Measurements from ENCODE around the gene SUN3.

Gene SUN3

DNA sequence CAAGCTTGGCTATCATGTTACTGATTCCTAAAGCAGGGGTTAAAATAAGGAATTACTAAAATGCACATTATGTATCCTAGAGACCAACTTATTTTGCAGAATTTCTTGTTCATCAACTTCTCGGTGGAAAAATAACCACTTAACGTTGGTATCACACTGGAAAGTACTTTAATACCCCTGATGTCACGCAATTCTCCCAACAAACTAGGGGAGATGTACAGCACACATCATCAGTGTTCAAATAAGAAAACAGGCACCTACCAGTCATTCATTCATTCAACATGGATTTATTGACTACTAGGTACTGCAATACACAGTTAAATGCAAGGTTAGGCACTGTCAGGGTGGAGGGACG lies 50.1 kb downstream of the SUN3 start:
- no peak for DNase-seq (ENCODE audit: low spot score)

DNA sequence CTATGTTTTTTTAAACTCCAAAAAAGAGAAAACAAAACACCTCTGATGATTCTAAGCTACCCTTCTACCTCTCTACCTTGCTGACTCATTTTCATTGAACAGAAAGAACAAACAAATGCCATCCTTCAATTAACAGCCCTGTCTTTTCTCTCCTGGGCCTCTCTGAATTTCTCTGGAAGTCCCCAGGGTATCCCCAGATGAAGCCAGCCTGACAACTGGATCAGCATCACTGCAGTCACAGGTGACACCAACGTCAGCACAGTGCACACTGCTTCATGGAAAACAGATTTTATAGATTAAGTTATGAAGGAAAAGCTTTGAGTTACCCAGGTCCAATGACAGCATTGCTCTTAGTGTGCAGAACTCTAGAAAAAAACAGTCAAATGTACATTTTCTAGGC lies 55.2 kb downstream of the SUN3 start:
- DNase-seq (ENCODE audit: low spot score), result no peak

DNA sequence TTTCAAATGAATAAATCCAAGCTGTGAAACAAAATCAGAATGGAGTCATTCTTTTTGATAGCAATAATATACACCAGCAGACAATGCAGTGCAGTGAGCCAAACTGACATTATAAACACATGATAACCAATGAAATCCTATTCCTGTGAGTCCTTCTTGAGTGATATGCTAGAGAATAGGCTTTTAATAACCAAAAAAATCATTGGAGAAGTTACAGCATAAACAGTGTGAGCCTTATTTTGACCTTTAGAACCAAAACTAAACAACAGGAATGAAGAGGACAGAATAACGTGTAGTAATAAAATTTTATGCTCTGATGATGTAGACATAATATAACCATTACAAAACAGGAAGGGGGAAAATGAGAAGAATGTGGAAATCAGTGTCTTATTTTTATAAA lies 58.1 kb downstream of the SUN3 start:
- no peak for DNase-seq (ENCODE audit: low spot score)

DNA sequence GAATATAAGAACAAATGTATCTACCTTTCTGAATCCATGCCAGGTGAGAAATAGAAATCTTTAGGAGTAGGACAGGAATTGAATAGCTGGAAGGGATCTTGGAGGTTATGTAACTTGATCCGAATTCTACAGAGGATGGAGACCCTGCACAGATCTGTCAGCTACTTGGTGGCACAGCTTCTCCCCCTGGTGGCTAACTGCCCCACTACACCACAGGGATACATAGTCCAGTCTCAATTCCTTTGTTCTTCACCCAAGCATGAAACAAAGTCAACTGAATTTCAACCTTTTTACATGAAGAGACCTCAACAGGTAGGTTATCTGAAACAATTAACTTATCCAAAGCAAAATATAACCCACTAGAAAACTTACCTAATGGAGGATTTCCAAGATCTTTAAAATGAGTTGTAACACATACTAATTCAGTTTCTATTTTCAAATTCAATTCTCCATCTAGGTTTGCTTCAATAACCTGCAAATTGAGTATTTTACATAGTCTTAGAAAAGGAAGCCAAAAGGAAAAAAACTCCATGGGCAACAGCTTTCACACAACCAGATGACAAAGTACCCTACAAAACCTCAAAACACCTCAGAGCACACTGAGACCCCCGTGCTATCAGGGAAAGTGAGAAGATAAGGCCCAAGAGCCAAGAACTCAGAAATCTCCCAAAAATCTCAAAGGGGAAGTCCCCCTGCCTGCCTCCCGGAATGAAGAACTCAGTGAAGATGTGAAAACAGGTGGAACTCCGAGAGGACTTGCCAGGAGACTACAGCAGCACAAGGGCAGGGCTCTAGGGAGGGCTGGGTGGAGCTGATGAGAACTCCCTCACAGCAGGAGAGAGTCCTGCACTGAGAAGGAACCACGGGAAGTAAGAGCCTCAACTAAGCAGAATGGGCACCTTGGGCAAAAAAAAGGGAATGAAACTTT lies 59.8 kb downstream of the SUN3 start:
- peak; percentile 37 for DNase-seq (ENCODE audit: low spot score)

DNA sequence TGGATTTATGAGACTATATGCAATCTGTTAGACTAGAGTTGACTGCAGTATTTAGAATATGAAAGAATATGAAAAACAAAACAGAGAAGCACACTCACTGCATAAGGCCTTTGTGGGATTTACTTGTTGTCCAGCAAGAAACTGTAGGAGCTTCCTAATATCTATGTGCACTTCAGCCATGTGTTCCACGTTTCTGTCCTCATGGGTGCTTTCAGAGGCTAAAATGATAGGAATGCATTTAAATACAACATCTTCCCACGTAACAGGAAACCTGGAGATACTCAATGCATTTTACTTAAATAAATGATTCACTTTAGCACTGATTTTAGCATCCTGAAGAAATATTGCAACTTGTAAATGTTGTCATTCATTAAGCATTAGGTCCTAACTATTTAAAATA lies 61.2 kb downstream of the SUN3 start:
- DNase-seq (ENCODE audit: low spot score), result no peak

DNA sequence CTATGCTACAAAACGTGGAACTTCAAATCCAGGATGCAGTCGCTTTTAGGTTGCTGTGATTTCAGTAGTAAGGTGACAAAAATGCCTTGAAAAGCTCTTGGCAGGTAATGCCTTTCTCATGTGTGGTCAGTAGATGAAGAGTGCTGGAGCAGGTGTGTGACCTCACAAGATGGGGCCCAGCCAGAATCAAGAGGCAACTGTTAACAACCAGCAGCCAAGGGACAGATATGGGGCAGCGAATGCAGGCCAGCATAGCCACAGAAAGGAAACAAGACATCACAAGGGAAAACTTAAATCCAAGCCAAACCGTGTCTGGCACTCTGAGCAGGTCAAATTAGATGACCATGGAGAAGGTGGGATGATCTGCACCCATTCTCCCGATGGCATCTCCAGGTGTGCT lies 61.8 kb downstream of the SUN3 start:
- no peak for DNase-seq (ENCODE audit: low spot score)

DNA sequence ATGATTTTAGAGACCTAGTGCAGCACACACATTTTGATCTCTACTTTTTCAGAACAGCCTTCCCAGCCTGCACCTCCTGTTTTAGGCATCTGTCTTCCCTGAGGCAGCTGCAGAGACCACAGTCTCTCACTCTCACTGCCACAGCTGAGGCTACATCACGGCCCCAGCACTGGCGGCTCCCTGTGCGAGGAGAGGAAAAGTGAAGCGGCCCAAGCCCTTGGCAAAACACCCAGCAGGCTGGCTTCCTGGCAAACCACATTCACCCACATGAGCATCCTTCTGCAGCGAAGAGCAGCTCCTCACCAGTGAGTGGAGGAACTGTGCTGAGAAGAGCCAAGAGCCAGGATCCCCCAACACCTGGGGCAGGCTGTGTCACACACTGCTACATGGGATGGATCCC lies 63.5 kb downstream of the SUN3 start:
- DNase-seq (ENCODE audit: low spot score), result no peak

DNA sequence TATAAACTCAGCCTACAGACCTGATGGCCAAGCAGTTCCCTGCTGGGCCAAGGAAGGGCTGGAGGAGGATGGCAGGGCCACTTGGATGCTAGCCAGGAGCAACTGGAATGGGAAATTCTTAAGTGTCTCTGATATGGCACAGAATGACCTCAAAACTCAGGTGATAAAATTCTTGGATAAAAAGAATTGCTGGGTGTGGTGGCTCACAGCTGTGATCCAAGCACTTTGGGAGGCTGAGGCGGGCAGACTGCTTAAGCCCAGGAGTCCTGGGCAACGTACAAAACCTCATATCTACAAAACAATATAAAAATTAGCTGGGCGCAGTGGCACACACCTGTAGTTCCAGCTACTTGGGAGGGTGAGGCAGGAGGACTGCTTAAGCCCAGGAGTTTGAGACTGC lies 66.6 kb downstream of the SUN3 start:
- no peak for DNase-seq (ENCODE audit: low spot score)

DNA sequence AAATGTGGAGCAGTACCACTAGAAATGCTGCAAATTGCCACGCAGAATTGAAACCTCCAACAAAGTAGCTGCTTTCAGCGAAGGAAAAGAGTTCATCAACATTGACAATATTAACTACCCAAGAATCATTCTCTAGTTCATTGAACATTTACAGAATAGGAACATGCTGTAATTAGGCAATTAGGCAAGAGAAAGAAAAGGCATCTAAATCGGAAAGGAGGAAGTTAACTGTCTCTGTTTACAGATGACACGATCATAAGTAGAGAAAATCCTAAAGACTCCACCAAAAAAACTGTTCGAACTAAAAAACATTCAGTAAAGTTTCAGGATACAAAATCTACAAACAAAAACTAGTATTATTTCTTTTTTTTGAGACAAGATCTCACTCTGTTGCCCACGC lies 71.8 kb downstream of the SUN3 start:
- DNase-seq (ENCODE audit: low spot score), result no peak

DNA sequence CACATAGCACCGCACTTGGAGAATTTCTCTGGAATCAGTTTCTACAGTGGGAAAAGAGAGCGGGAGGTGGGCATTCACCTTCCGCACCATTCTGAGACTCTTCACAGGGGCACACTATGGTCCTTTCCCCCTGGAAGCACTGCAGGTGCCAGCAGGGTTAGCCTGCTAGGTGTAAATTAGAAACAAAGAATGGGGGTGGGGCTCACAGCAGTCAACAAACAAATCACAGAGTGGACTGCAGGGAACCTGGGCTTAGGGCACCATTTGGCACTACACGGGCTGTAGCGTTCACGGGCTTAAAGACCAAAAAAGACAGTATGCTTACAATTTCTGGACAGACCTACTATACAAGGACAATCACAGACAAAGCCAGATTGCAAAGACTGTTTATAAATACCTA lies 72.7 kb downstream of the SUN3 start:
- no peak for DNase-seq (ENCODE audit: low spot score)

DNA sequence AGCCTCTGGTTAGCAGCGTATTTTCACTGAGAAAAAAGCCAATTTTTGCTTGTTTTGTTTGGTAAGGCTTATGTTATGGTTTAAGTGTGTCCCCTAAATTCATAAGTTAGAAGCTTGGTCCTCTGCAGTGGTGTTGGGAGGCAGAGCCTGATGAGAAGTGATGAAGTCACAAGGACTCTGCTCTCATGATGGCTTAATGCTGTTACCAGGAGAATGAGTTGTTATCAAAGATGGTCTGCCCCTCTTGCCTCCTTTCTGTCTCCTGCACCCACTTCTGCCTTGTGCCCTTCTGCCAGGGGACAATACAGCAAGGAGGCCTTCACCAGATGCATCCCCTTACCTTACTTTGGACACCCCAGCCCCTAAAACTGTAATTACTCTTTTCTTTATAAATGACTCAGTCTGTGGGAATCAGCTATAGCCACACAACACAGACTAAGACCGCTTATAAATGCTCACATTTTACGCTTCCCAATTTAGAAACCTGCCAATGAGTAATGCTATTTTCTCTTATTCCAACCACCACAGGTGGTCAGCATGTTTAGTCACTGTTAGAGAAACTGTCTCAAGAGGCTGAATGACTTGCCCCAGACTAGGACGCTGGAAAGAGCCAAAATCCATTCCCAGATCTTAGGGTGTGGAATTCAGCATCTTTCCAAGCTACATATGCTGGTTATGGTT lies 74.5 kb downstream of the SUN3 start:
- DNase-seq (ENCODE audit: low spot score), result no peak

DNA sequence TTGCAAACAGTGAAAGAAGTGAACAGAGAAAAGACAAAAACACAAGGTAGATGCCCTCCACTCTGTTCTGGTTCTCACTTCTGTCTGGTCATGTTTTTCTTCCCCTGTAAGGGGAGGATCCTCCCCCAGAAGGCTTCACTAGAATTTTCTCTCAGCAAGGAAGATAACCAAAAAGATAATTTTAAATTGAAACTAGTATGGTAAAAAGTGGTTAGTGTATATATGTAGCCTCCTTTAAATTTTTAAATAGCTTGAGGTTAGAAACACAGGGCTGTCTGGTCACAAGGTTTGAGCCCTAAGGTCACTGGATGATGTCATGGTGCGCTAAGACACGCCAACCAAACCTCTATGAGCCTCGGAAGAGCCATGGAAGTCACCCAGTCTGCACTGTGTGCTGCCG lies 75.1 kb downstream of the SUN3 start:
- no peak for DNase-seq (ENCODE audit: low spot score)

DNA sequence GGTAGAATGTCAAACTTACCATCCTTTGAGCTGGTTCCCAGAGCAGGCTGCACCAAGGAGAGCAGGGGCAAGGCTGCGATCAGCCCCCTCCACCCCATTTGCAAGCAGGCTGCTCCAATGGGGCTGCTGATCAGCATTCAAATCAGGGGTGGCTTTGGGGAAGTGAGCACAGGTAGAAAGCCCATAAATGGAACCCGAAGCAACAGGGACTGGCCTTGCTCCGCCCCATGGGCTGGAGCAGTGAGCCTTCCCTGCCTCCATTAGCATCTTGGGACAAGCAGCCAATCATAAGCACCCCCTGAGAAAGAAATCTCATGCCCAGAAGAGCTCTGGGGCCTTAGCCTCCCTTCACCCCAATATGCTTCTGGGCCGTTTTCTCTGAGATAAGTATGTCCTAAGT lies 76.7 kb downstream of the SUN3 start:
- DNase-seq (ENCODE audit: low spot score), result no peak

DNA sequence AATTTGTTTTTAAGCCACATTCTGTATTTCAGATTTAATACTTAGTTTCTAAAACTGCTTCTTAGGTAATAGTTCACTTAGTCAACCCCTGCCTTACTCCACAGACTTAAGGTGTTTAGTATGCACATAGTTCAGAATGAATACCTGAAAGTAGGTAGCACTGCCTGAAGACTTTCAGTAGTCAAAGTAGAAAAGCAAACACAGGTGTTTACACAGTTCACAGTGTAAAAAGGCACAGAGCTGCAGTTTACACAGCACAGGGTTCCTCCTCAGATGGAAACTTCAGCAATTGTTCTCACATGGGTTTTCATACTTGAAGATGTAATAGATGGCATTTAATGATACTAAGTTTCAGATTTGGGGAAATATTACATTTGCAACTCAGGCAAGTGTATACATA lies 77.5 kb downstream of the SUN3 start:
- no peak for DNase-seq (ENCODE audit: low spot score)

DNA sequence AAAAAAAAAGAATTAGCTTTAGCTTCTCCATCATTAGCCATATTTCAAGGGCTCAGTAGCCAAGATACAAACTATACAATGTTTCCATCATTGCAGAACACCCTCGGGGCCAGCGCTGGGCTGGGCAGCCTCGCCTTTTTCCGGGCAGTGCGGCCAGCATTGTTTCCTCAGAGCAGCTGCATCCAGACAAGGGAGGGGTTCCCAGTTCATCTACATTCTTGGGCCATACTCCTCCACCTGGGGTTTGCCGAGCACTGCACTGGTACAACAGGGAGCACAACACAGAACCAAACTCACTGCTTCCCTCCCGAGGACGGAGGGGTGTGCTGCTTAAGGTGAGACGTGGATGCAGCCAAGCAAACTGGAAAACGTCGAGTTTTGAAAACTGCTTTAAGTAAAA lies 78.2 kb downstream of the SUN3 start:
- DNase-seq (ENCODE audit: low spot score), result no peak

DNA sequence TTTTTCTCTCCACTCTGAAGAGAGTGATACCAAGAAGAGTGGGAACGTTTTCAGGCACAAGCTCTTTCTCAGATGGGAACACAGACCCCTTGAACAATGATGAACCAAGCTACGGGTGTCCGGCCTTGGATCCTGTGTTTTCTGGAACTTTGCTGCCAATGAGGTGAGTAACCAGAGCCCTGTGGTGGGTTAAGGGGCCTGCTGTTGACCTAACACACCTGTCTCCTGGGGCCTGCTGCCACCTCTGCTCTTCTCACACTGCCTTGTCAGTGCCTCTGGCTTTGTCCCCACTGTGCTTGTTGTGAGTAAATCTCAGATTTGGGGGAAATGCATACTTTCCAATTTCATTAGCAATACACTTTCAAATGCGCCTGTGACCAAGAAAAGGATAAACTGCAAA lies 79.2 kb downstream of the SUN3 start:
- DNase-seq (ENCODE audit: low spot score), result no peak

DNA sequence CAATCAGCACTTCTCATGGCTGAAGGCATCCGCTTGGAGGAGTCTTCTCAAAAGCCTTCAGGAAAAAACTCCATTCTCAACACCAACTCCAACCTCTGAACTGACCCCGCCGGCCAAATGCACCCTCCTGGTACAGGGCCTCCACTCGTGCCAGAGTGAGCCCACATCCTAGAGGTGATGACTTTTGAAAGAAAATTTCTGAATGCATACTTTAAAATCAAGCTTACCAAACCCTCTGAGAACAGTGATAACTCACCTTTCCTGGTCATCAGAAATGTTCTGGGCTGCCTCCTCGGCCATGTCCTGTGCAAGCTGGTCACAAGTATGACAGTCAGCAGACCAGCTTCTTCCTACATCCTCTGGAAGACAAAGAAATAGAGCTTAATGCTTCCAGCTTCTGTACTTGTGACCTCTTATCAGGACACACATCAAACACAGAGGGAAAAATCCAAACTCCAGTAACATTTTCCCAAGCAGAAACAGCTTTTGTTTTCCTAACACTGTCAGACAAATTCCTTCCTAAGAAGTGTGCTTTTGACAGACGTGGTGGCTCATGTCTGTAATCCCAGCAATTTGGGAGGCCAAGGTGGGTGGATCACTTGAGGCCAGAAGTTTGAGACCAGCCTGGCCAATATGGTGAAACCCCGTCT lies 80.6 kb downstream of the SUN3 start, which contains the start of gene PKD1L1:
PKD1L1 (minus strand) TSS at position 326 of the 650 bp plus-strand sequence; CDS start at position 300, 26 bp downstream.
- DNase-seq (ENCODE audit: low spot score), result no peak

DNA sequence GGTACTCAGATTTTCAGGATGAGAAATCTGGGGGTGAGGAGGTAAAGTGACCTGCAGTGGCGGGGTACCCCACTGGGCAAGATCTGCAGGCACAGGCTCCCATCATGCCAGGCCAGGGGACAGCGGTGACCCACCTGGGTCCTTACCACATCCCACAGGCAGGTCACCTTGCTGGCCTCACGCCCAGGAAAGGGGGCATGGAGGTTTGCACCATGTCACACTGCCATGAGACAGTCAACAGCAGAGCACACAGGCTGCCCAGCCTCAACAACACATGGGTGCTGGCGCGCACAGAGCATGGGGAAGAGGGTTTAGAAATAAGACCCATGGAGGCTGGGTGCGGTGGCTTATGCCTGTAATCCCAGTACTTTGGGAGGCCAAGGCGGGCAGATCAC lies 81.6 kb downstream of the SUN3 start:
- no peak for DNase-seq (ENCODE audit: low spot score)

DNA sequence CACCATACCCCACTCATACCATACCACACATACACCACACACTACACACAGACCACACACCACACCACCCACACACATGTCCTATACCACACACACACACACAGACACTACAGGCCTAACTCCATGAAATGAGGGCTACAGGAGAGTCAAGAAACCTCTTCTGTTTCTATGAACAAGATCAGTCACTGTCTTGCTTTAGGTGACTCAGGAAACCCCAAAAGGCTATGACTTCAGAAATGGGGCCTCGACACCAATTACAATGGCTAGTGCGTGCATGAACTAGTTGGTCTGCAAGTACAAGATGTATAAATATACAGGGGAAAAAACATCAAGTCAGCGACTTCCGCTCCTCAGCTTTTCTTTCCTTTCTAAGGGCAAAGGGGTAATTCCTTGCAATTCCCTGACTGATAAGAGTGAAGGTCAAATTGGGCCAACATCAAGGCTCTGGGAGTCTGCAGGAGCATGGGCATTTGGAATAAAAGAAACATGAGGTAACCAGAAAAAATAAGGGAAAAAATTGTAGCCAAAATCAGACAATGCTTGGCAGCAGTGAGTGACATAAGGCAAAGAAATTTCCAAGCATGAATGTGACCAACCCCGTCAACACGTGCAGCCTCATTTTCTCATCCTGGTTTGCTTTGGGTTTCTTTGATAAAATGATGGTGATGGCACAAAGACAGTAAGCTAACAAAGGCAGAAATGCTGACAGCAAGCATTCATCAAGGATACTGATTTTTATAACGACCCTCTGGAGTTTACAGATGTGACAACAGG lies 82.1 kb downstream of the SUN3 start:
- DNase-seq (ENCODE audit: low spot score), result no peak

DNA sequence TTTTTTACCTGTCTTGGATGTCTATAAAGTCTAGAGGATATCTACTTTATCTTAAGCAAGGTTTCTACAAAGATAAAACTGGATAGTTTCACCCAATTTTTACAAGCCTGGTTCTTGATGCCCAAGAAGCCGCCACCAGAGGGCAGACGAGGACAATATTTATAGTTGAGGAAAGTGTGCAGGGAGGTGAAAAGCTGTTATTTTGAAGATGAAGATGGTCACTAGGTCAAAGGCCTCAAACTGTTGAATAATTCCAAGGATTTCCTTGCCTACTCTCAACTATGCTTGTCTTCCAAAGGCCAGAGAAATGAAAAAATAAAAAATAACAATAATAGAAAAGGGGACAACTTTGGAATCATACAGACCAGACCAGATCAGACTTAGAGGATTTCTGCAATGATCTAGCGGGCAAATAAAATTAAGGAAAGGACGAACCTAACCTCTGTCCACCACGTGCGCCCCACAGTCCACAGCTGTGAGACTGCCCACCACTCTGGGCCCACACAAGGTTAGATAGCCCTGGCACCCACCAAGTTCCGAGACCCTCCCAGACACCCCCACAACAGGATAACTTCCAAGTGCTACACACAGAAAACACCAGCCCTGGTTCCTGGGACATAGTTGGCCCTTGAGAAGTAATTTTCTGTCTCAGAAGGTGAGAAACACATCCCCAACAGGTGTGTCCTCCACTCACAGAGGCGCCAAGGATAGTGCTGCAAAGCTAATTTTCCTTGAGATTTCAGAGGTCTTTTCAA lies 83.5 kb downstream of the SUN3 start:
- peak; percentile 42 for DNase-seq (ENCODE audit: low spot score)

DNA sequence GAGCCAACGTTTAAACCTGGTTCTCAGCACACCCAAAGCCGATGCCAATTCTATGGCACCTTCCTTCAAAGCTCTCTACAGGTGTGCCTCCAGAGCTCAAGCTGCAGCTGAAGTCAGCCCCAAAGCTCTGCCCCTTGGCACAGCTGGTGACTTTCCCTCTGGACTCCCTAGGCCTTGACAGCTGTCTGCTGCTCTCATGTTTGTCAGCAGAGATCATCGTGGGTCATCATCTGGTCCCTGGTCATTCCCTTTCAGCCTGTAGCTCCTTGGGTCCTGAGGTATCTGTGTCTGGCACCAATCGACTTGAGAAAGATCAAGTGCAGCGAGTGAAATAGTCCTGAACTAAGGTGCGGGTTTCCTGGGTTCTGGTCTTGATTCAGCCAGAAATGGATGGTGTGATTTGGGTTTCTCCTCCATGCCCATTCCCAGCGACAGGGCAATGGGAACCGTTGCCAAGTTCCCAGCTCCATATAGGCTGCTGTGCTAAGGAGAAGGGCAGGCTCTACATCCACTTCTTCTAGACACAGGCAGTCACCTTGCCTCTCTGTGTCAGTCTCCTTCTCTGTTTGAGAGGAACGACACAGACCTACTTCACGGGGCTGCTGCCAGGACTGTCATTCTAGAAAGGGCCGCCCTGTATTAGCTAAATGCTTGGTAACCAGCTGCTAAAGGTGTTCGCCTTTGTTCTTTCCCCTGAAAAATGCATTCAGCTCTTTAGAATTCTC lies 84.2 kb downstream of the SUN3 start:
- DNase-seq (ENCODE audit: low spot score), result no peak
